HFFc6 (cell line): Measurements from ENCODE around the gene GABARAPL2. TPM values are rescaled to one million over a fixed set of nuclear protein-coding genes. Genes with fewer than 3 reads are reported as not detected.

Experiments used
- DNase-seq: peaks from one replicate; pipeline ENCODE4 v3.0.0-alpha.2; 2018
- H3K27ac Mint-ChIP-seq: 2 replicates; pipeline ENCODE4 v1.8.0; 2020; ENCODE audit warnings: mild to moderate bottlenecking, mixed read lengths
- H3K27me3 Mint-ChIP-seq: 2 replicates; pipeline ENCODE4 v1.8.0; 2021; ENCODE audit warnings: mild to moderate bottlenecking, moderate library complexity, mixed read lengths; ENCODE audit not compliant: insufficient read depth
- H3K36me3 Mint-ChIP-seq: 2 replicates; pipeline ENCODE4 v1.8.0; 2021; ENCODE audit warnings: low read depth, mixed read lengths
- H3K4me1 Mint-ChIP-seq: 2 replicates; pipeline ENCODE4 v1.8.0; 2020; ENCODE audit warnings: low read depth, mixed read lengths
- H3K4me3 Mint-ChIP-seq: 2 replicates; pipeline ENCODE4 v1.8.0; 2020; ENCODE audit warnings: mild to moderate bottlenecking, moderate library complexity, mixed read lengths
- H3K9me3 Mint-ChIP-seq: 2 replicates; pipeline ENCODE4 v1.8.0; 2020; ENCODE audit warnings: mild to moderate bottlenecking, mixed read lengths
- CTCF ChIP-seq: fragments of 200-600 bp; sonication (generic); IDR thresholded peaks from 2 replicates; pipeline ENCODE4 v1.5.0; 2021; ENCODE audit warnings: antibody characterized with exemption, mild to moderate bottlenecking
- total RNA-seq, 6 experiments: library from RNA; stranded (reverse); fragmentation: NEBNext Ultra II Directional; extraction: Animal tissue kit (Norgen Biotek cat#: 25700); gene quantifications; 2 replicates in 1 of 6; 3 replicates in 5 of 6; pipeline ENCODE4 v1.2.3, GENCODE V29; 2021

GABARAPL2 gene
- total RNA-seq, 6 experiments from 2014 or later, result 82.0 to 114 (median 100) TPM

DNA sequence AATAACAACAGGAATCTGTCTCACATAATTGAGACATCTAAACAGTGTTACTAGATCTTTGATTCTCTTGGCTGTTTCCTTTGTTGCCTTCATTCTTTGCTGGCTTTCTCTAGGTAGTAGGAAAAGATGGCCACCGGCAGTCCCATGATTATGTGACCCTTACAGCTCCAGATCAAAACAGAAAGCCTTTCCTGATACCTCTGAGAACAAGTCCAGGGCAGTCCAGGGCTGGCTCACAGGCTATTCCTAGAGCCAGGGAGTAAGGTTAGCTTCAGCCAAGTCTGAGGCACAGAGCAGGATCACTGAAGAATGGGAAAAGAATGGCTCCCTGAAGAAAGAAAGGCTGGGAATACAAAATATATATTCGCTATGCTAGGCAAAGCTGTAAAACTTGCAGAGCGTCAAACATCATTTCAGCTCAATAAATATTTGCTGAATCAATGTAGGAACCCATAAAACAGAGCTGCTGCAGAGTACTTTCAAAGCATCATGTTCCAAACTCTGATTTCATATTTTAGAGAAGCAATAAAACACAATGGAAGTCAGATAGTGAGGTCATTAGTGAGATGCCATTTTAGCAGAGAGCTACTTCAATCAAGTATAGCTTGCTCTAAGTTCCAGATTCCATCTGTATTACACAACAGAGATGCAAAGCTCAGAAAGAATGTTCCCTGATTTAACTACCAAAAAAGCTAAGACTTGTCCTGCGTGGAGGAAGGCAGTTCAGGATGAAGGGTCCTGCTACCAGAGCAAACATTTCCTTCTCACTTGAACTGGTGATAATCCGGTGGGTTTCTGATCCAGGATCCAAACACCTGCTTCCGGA, 33.5 kb downstream of the GABARAPL2 start:
- Mint-ChIP-seq H3K27ac (peak overlapping the region; percentile 70), H3K9me3 (no peaks in the 10 kb centered on the region; the same call in 1 of the 2 replicates), H3K27me3 (no peaks in the 10 kb centered on the region; the same call in 1 of the 2 replicates), H3K4me1 (peaks cover 14% of the 10 kb centered on the region), H3K4me3 (no peak overlapping the region), H3K36me3 (peaks cover 48% of the 10 kb centered on the region)
- TF ChIP-seq CTCF, result no peak
- peak; percentile 6 for DNase-seq

GRCh38 chr16:75603241-75603640, 37.1 kb downstream of the GABARAPL2 start:
- H3K27ac Mint-ChIP-seq, result no peak overlapping the region
- no peak overlapping the region for H3K4me3 Mint-ChIP-seq
- no peaks in the 10 kb centered on the region; the same call in 1 of the 2 replicates for H3K9me3 Mint-ChIP-seq
- peaks cover 8% of the 10 kb centered on the region; the same call in 1 of the 2 replicates for H3K4me1 Mint-ChIP-seq
- no peak for DNase-seq
- H3K27me3 Mint-ChIP-seq, result no peaks in the 10 kb centered on the region; the same call in 1 of the 2 replicates
- peaks cover 41% of the 10 kb centered on the region for H3K36me3 Mint-ChIP-seq
- no peak for TF ChIP-seq CTCF

- peaks cover 6% of the 10 kb centered on the region; the same call in 1 of the 2 replicates for H3K4me1 Mint-ChIP-seq
- H3K36me3 Mint-ChIP-seq, result peaks cover 35% of the 10 kb centered on the region
- TF ChIP-seq CTCF, result no peak
- no peak for DNase-seq
- no peak overlapping the region for H3K4me3 Mint-ChIP-seq
- no peaks in the 10 kb centered on the region; the same call in 1 of the 2 replicates for H3K27me3 Mint-ChIP-seq
- H3K27ac Mint-ChIP-seq, result no peak overlapping the region
- H3K9me3 Mint-ChIP-seq, result no peaks in the 10 kb centered on the region; the same call in 1 of the 2 replicates
Measured at GRCh38 chr16:75606507-75606906, 40.3 kb downstream of the GABARAPL2 start.

DNA sequence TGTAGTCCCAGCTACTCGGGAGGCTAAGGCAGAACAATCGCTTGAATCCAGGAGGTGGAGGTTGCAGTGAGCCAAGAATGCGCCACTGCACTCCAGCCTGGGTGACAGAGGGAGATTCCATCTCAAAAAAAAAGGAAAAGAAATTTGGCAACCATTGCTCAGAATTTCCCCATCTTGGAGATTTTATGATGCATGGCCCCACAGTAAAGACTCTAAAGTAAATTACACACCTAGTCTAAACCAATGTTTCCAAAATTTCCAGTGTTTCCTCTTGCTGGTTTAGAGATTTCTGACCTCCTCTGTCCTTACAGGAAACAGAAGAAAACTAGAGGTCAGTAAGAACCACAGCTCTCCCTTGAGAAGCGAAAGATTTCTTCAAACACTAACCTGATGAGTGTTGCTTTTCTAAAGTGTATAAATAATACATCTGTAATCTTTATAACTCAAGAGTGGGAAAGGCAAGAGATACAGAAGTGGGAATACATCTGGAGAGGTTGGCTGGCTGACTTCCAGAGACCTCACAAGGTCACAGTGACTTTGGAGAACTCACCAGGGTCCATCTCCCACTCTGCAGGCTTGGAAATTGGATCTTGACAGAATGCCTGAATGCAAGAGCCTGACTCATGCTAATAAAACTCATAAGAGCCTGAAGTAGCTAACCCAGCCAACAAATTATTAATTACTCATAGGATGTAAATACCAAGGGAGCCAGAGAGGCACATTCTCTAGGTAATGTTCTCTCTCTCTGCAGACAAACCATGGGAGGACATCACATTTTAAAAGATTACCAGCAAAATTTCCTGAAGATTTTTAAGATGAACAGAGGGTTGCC, 48.1 kb downstream of the GABARAPL2 start:
- peak overlapping the region; percentile 66 for H3K4me3 Mint-ChIP-seq

More for the DNA sequence above, 48.1 kb downstream of the GABARAPL2 start:
- TF ChIP-seq CTCF, result no peak
- Mint-ChIP-seq H3K27ac (peak overlapping the region; percentile 80), H3K9me3 (no peaks in the 10 kb centered on the region), H3K27me3 (no peaks in the 10 kb centered on the region), H3K4me1 (peaks cover 32% of the 10 kb centered on the region), H3K36me3 (peaks cover 23% of the 10 kb centered on the region)
- DNase-seq, result peak; percentile 90
